ENCODE measurements around the gene ZNF727.

The ZNF727 gene

GRCh38 chr7:64046041-64046389, 781 bp downstream of the ZNF727 start:
- no peak for TF ChIP-seq POLR2AphosphoS5 (IDR thresholded peaks at IDR 0.05; ENCODE audit: low read depth, low read length)
- no peak for TF ChIP-seq FOXP2 (optimal IDR thresholded peaks at IDR 0.05; ENCODE audit: borderline replicate concordance, extremely low read depth, extremely low read length, insufficient read depth)
- TF ChIP-seq SIN3A (IDR thresholded peaks at IDR 0.05; ENCODE audit: borderline replicate concordance, insufficient read depth, low read length), result no peak
- TF ChIP-seq TAF1 (IDR thresholded peaks at IDR 0.05; ENCODE audit: borderline replicate concordance, insufficient read depth, low read length), result no peak
- no peak for TF ChIP-seq REST (IDR thresholded peaks at IDR 0.05; ENCODE audit: insufficient read depth in 1 of 2, low read depth in 2 of 2, low read length in 2 of 2)

GRCh38 chr7:64078699-64078994, 33.4 kb downstream of the ZNF727 start:
- no peak for TF ChIP-seq SIN3A (IDR thresholded peaks at IDR 0.05; ENCODE audit: borderline replicate concordance, insufficient read depth, low read length)
- TF ChIP-seq TAF1 (IDR thresholded peaks at IDR 0.05; ENCODE audit: borderline replicate concordance, insufficient read depth, low read length), result no peak
- no peak for TF ChIP-seq REST (IDR thresholded peaks at IDR 0.05; ENCODE audit: insufficient read depth in 1 of 2, low read depth in 2 of 2, low read length in 2 of 2)
- no peak for TF ChIP-seq FOXP2 (optimal IDR thresholded peaks at IDR 0.05; ENCODE audit: borderline replicate concordance, extremely low read depth, extremely low read length, insufficient read depth)
- no peak for TF ChIP-seq POLR2AphosphoS5 (IDR thresholded peaks at IDR 0.05; ENCODE audit: low read depth, low read length)

DNA sequence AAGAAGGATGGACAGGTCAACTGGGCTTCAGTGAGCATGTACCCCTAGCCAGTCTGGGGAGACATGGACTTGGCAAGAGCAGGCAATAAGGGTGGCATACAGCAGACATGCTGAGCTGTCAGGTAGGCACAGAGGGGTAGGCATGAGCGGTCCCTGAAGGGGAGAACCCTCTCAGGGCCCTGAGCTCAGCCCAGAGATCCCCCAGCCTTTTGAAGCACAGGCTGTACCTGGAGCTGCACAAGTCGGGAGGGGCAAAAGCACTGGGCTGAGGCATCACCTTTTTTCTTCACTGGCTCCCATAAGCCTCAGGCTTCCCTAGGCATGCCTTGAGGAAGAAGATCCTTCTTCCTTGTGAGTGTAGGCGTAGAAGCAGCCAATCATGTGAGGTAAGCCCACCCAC, 42.3 kb downstream of the ZNF727 start:
- TF ChIP-seq REST (IDR thresholded peaks at IDR 0.05; ENCODE audit: insufficient read depth in 1 of 2, low read depth in 2 of 2, low read length in 2 of 2) (no peak), POLR2AphosphoS5 (IDR thresholded peaks at IDR 0.05; ENCODE audit: low read depth, low read length) (no peak), FOXP2 (optimal IDR thresholded peaks at IDR 0.05; ENCODE audit: borderline replicate concordance, extremely low read depth, extremely low read length, insufficient read depth) (no peak), SIN3A (IDR thresholded peaks at IDR 0.05; ENCODE audit: borderline replicate concordance, insufficient read depth, low read length) (no peak), TAF1 (IDR thresholded peaks at IDR 0.05; ENCODE audit: borderline replicate concordance, insufficient read depth, low read length) (no peak)
